NCI-H345 (cell line): ENCODE measurements around the gene FOXC2.
"Not testable (repeated sequence)": the region's sequence is repeated elsewhere in the genome, so short reads cannot be mapped to it uniquely, and the experiment has no call there.

Experiments used
- DNase-seq: peaks from one replicate; lab custom pipeline; 2025; lab: John Stamatoyannopoulos, UW

The FOXC2 gene

DNA sequence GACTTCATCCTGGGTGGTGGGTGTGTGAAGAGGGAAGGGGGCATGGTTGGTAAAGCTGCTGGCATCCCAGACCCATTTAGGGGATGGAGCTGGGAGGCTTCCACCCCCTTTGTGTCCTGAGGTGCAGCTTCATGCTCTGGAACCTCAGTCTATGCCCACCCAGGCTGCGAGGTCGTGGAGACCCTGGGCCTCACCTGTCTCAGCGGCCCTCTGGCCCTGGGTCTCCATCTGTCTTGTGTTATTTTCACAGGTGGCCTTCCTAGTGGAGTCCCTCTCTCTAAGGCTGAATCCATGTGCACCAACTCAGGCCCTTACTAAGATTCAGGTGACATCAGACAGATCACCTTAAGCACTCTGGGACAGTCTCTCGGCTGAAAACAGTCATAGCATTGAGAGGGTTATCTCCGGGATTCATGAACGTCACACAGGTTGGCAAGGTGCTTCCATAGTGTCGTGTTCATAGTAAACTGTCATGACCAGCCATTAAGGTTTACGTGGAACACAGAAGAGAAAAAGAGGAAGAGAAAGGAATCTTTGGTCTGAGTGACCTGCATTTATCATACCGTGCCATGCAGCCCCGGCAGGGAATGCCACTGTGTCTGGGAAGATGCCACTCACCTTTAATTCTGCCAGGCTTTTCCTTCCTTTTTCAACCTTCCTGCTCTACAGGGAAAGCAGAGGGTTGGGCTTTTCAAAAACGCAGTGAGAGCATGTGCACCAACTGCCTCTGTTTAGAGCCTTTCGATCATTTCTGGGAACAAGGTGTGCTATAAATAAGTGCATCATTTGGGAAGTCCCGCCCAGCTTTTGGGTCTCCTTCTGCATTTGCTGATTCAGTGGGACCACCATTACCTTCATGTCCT is 7.2 kb downstream of the FOXC2 start:
- DNase-seq, result no peak

DNA sequence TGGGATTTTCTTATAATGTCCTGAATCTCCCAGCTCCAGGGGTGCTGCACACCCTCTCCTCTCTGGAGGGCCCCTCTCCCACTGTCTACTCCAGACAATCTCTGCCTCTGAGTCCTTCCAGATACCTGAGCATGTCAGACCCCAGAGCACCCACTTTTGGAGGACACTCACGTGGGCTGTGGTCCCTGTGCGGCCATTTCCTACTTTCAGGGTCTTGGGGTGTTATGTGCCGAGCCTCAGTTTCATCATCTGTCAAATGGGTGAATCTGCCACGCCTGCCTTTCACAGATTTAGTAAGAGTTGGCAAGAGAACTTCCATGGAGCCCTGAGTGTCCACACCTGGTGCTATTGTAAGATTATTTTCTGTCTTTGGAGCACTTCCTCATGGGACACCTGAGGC is 8.0 kb downstream of the FOXC2 start:
- no peak for DNase-seq

DNA sequence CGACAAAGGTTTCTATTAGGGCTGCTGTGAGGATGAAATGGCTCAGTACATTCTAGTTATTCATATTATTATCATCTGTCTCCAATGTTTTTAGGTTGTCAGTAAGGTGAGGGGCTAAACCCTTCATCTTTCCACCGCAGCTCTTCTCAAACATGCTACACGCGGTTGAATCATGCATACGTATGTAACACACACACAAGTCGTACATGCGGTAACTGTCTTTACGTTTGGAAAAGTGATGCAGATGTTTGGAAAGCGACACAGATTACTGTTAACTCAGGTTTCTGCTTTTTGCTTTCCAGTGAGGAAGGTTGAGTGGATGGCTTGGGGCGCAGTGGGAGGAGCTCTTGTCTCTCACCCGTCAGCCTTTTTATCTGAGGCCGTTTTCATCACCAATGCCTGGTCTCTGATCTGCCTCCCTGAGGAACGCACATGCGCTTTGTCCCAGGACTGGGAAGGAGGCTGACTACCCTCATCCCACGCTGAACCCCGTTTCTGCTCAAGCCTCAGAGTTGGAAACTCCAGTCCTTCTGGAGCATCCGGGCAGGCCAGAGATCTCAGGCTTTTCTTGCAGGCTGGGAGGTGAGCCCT is 8.6 kb downstream of the FOXC2 start:
- no peak for DNase-seq

DNA sequence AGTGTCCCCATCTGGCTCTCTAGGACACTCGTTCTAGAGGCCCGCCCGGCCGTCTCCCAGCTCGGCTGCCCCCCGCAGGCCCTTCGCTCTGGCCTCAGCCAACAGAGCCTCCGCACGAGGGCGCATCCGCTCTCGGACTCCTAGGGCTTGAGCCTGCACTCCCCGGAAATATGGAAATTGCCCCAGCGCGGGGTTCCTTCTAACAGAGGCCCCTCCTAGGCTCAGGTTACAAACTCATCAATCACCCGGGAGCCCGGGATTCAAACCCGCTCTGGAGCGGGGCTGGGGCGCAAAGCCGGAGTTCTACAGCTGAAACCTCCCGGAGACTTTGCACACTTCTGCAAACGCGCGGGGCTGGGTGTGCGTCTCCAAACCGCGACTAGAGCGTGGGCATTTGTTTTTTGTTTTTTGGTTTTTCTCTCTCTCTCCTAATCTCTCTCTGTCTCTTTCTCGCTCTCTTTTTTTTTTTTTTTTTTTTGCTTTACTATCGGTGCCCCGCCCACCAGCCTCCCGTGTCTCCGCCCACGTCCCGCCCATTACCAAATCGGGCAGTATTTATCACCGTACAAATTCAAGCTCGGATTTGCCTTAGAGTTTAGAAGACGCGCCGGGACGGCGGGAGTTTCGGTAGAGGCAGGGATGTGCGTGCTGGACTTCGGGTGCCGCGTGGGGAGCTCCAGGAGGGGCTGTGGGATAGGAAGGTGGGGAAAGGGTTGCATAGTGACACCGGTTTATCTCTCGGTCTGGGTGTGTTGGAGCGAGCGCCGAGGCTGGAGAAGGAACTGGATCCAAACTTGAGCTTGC is 9.3 kb downstream of the FOXC2 start:
- no peak for DNase-seq

DNA sequence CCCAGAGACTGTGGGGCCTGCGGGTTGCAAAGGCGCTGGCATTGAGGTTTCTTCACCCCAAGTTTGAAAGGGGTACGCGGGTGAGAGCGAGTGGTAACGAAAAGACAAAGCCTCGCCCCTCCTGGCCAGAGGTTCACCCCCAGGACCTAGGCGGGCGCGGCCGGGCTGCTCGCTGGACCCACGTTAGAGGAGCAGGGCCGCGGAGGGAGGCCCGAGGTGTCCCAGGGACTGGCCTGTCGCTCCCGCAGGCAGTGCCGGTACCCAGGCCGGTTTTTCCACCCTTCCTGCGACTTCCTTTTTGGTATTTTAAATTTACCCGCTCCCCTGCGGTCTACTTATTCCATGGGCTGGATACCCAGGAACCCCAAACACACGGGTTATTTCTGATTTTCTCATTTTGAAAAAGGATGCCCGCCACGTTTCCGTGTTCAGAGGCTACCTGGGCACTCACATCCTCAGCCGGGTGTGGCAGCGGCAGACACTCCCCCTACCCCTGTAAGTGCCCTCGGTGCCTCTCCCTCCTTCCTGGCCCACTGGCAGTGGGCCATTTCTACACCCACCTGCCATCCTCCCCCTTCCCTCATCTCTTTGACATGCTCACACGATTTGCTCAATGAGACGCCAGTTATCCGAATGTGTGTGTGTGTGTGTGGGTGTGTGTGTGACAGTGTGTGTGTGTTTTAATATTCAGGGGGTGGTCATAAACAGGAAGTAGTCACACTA is 10.1 kb downstream of the FOXC2 start:
- peak; percentile 2 for DNase-seq

DNA sequence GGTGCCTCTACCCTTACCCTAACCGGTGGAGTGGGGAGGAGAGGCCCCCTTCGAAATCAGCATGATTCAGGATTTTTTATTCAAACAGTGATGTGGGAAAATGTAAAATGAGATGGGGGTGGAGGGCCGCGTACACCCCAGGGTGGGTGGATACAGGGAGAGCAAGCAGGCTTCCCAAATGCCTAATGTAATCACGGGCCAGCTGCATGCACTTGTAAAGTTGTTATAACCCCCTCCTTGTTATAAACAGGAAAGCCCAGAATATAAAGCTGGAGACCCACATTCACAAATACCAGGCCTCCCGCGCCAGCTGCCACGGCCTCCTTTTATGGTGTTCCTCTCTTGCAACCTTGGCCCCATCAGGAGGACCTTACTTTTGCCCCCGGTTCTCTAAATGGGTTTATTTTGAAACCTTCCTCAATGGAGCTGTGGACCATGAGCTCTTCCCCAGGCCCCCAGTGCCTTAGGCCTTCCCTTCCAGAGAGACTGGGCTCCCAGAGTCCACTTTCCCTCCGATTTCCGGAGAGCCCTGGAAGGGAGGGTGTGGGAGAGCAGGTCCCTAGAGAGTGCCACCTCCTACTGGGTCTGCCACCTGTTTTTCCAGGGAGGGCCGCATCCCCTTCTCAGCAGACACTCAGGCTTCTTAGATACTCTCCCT is 10.8 kb downstream of the FOXC2 start:
- DNase-seq, result no peak

DNA sequence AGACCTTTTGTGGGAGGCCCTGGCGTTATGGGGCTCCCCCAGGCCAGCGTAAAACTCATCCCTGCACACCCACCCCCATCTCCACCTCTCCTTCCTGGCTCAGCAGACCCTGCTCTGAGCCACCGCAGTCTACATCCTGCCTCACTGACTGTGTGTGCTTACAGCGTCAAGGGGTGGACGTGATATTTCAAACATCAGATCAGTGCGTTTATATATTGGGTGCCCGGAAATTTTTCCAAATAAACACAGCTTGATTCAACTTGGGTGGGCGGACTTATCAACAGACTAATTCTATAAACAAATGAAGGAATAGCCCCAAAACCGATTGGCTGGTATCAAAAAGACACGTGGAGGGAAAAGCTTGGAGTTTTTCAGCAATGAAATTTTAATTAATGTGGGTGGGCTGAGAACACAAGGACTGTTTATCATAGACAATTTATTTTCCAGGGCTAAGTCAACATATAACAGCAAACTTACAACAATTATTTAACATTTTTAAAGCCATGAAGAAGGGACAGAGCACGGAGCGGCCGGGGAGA is 11.5 kb downstream of the FOXC2 start, which contains the start of gene FOXL1:
Gene FOXL1 (plus strand): TSS at position 489 of the 539 bp plus-strand sequence. CDS start 175 bp downstream, outside the sequence.
- DNase-seq, result no peak

DNA sequence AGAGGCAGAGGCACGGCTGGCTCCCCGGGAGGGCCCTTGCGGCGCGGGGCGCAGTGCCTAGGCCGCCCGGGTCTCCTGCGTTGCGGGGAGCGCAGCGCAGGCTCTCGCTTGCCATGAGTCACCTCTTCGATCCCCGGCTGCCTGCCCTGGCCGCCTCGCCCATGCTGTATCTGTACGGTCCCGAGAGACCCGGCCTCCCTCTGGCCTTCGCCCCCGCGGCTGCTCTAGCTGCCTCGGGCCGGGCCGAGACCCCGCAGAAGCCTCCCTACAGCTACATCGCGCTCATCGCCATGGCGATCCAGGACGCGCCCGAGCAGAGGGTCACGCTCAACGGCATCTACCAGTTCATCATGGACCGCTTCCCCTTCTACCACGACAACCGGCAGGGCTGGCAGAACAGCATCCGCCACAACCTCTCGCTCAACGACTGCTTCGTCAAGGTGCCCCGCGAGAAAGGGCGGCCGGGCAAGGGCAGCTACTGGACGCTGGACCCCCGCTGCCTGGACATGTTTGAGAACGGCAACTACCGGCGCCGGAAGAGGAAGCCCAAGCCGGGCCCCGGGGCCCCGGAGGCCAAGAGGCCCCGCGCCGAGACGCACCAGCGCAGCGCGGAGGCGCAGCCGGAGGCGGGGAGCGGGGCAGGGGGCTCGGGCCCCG is 12.1 kb downstream of the FOXC2 start:
- no peak for DNase-seq

DNA sequence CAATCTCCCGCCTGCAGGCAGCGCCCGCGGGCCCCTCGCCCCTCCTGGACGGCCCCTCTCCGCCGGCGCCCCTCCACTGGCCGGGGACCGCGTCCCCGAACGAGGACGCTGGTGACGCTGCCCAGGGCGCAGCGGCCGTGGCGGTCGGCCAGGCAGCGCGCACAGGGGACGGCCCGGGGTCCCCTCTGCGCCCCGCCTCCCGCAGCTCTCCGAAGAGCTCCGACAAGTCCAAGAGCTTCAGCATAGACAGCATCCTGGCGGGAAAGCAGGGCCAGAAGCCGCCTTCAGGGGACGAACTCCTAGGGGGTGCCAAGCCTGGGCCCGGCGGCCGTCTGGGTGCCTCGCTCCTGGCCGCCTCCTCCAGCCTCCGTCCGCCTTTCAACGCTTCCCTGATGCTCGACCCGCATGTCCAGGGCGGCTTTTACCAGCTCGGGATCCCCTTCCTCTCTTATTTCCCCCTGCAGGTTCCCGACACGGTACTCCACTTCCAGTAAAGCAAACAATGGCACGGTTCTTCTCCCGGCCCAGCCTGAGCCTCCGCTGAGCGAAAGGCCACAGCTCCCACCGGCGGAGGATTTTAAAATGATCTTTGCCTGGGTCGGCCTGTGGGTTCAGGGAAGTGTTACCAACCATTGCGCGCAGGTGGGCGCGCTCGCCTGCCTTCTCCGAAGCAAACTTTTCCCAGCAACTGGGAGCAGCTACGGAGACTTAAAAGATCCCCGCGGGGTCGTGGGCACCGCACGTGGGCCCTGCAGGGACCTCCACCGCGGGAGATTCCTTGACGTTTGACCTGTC is 12.8 kb downstream of the FOXC2 start:
- DNase-seq, result no peak

DNA sequence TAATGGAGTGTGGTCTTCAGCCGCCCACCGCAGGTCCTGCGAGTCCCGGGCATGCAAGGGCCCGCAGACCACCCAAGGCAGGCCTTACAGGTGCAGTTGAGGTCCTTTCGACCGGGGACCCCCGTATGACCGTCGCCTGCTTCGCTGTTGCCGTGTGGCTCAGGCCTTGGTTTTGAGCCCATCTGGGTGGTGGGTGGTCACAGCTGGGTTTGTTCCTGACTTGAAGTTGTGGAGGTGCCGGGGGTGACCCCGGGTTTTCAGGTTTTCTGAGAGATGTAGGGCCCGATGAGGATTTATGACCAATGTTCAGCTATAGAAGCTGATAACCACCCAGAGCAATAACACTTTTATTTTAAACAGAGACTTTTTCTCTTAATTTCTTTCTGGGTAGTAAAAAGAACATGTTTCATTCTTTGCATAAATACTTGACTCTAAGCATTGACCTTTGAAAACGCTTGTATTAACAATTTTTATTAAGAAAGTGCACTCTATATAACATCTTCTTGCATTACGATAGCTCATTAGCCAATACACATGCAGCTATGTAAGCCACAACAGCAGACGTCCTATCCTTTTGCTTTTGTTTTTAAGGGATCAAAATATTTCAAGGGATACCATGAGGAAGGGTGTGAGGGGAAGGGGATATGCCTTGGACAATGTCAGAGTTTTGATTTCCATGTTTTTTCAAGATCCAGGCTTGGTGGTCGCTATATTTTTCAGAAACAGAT is 13.6 kb downstream of the FOXC2 start:
- no peak for DNase-seq

DNA sequence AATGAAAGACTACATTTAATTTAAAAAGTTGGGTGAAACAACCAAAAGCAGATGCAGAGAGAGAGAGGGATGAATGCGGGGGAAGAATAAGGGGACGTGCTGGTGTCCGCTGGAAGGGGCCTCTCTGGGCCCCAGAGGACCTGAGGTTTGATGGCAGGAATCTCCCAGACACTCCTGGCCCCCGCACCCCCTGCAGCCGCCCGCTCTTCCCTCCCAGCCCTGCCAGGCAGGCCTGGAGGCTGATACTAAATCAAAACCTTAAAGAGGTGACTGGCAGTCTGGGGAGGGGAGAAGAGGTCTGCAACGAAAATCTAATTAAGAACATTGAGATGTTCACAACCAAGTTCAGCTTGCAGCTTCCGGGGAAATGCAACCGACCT is 14.2 kb downstream of the FOXC2 start:
- no peak for DNase-seq

DNA sequence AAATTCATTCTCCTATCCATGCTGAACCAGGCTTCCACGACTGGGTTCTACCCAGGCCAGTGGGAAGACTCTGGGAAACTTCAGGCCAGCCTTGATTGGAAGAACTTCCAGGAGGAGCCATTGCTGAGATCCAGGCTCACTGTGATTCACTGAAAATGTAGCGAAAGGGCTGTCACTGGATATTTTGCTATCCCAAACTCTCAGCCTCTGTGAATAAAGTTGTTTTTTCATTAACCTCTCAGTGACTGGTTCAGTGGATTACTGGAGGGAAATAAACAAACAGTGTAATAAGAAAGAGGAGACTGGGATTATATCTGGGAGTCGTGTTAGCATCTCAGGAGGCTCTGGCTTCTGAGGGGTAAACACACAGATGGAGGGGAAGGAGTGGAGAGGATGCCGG is 14.8 kb downstream of the FOXC2 start:
- no peak for DNase-seq

DNA sequence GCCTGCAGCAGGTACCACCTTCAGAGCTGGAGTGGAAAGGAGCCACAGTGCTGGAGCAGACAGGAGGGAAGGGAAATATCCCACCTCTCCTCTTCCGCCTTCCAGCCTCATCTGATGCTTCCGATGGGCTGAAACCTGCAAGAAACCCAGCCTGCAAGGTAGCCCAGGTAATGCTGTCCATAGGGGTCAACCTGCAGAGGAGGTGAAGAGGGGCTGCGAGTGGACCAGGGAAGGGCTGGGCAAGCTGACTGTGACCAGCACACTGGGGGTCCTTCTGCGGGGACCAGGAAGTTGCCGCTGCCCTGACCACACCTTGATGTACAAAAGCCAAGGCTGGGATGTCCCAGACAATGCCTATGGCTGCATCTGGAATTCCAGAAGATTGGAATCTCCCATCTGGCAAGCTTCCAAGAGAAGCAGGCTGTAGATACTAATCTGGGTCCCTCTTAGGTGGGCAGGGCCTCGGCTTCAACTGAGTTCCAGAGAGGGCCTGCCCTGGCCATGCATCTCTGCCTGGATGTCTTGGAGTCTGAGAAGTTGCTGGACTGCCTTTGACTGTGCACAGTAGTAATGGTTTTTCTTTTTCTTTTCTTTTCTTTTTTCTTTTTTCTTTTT is 17.5 kb downstream of the FOXC2 start:
- DNase-seq, result no peak

DNA sequence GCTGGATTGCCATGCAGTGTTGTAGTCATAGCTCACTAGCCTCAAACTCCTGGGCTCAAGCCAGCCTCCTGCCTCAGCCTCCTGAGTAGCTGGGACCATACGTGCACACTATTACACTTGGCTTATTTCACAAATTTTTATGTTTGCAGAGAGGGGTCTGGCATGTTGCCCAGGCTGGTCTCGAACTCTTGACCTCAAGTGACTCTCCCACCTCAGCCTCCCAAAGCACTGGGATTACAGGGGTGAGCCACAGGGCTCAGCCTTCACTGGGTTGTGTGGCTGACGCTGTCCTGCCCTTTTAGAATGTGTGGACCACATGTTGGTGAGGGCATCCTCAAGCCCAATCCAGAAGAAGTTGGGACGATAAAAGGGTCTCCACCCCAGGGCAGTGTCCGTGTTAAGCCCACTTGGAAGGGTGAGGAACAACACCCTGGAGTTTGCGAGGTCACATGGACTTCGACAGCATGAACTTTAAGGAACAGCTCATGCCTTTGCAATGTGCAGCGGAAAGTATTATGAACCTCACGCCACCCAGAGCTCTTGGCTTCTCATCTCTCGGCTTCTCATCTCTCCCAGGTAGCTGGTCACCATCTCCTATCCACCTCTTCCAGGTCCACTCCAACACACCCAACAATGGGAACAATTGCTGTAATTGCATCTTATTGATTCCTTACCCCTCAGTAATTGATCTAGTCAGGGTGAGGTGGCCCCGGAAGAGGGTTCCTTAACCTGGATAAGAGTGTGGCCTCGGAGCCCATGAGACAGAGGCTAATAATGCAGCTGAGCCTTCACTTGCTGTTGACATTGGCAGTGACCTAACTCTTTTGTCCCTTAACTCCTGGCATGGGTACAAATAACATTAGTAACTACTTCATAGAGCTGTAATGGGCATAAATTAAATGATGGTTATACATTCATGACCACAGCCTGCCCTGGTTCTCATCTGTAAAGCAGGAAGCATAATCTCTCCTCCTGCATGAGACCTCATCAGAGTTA is 18.4 kb downstream of the FOXC2 start:
- no peak for DNase-seq

DNA sequence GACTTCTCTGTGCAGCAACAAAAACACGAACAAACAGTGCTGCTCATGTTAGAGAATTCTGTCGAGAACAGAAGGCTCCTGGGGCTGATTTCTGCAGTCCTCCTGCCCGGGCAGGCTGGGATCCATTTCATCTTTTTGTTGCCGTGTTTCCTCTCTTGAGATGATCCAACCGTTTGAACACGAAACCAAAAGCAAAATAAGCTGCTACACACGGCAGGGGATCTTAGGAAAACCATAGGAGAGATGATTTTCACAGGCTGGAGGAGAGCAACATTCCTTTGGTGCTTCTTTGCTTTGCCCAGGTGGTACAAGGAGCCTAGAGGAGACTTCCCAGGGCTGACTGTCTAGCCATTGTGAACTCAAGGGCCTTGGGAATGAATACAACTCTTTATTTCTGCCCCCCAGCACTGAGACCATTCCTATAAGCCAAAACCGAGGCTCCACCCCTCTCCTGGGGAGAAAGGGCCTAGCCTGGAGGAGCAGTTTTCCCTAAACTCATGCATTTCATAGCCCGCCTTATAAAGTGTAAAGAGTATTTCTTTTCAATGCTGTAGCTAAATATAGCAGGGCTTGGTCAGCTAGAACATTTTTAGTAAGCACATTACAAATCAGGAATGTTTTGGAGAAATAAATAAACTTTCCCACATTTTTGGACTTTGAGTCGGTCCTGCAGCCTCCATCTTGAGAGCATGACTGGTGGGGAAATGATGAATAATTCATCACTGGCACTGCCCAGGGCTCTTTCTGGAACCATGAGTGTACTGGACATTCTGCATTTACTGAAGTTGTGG is 19.4 kb downstream of the FOXC2 start:
- DNase-seq, result no peak

DNA sequence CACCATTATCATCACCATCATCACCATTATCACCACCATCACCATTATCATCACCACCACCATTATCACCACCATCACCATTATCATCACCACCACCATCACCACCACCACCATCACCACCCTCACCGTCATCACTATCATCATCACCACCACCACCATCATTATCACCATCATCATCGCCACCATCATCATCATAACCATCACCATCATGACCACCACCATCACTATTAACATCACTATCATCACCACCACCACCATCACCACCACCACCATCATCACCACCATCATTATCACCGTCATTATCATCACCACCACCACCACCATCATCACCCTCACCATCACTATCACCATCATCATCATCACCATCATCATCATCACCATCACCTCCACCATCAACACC is 20.9 kb downstream of the FOXC2 start:
- no peak for DNase-seq

DNA sequence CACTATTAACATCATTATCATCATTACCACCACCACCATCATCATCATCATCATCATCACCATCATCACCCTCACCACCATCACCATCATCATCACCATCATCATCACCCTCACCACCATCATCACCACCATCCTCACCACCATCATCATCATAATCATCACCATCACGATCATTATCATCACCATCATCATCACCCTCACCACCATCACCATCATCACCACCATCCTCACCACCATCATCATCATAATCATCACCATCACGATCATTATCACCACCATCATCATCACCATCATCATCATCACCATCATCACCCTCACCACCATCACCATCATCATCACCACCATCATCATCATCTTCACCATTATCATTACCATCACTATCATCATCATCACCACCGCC is 21.3 kb downstream of the FOXC2 start:
- not testable (repeated sequence) for DNase-seq
